DOHH2 (cell line): Measurements from ENCODE around the gene IGLON5.

Experiments
- H3F3A ChIP-seq: fragments of 200-600 bp; sonication (generic), shearing (Covaris generic); 2 replicates; pipeline ENCODE4 v1.6.0; 2016; ENCODE audit warnings: antibody characterized with exemption, mild to moderate bottlenecking; ENCODE audit not compliant: control insufficient read depth, insufficient read depth
- H3K27ac ChIP-seq: fragments of 200-600 bp; sonication (generic); 2 replicates; pipeline ENCODE4 v1.5.1; 2014; ENCODE audit warnings: low read depth, mild to moderate bottlenecking, low read length, moderate library complexity
- H3K27me3 ChIP-seq: fragments of 200-600 bp; sonication (generic); 2 replicates; pipeline ENCODE4 v1.6.1; 2014; ENCODE audit warnings: mild to moderate bottlenecking, low read length, mixed read lengths; ENCODE audit not compliant: control insufficient read depth
- H3K36me3 ChIP-seq: fragments of 200-600 bp; sonication (generic); 2 replicates; pipeline ENCODE4 v1.6.1; 2014; ENCODE audit warnings: mild to moderate bottlenecking, low read length, moderate library complexity, mixed read lengths; ENCODE audit not compliant: control insufficient read depth
- H3K4me1 ChIP-seq: fragments of 200-600 bp; sonication (generic); 2 replicates; pipeline ENCODE4 v1.6.1; 2014; ENCODE audit warnings: mild to moderate bottlenecking, low read length, mixed read lengths; ENCODE audit not compliant: control insufficient read depth
- H3K4me2 ChIP-seq: fragments of 200-600 bp; sonication (generic); 2 replicates; pipeline ENCODE4 v1.6.0; 2014; ENCODE audit warnings: mild to moderate bottlenecking, low read length, moderate library complexity
- H3K4me3 ChIP-seq: fragments of 200-600 bp; sonication (generic); 2 replicates; pipeline ENCODE4 v1.5.1; 2014; ENCODE audit warnings: mild to moderate bottlenecking, low read length, mixed read lengths
- H3K79me2 ChIP-seq: fragments of 200-600 bp; sonication (generic); 2 replicates; pipeline ENCODE4 v1.6.1; 2014; ENCODE audit warnings: mild to moderate bottlenecking, low read length, mixed read lengths; ENCODE audit not compliant: control insufficient read depth
- H3K9me2 ChIP-seq: fragments of 200-600 bp; sonication (generic); replicated peaks from 2 replicates; pipeline ENCODE4 v1.6.1; 2014; ENCODE audit warnings: mild to moderate bottlenecking, low read length, mixed read lengths; ENCODE audit not compliant: control insufficient read depth
- H3K9me3 ChIP-seq: fragments of 200-600 bp; sonication (generic); 2 replicates; pipeline ENCODE4 v1.6.1; 2014; ENCODE audit warnings: antibody characterized with exemption, low read length, mixed read lengths; ENCODE audit not compliant: control insufficient read depth, insufficient read depth
- H4K20me1 ChIP-seq: fragments of 200-600 bp; sonication (generic); 2 replicates; pipeline ENCODE4 v1.6.0; 2014; ENCODE audit warnings: low read depth, mild to moderate bottlenecking, antibody characterized with exemption, low read length, moderate library complexity; ENCODE audit not compliant: control insufficient read depth, insufficient read depth
- EZH2phosphoT487 ChIP-seq: fragments of 200-600 bp; sonication (generic); IDR thresholded peaks from 2 replicates; pipeline ENCODE4 v1.6.1; 2017; ENCODE audit warnings: borderline replicate concordance, mild to moderate bottlenecking, antibody characterized with exemption, low read length, moderate library complexity, mixed read lengths
- TF ChIP-seq, protein P1 (sequence below): fragments of 200-600 bp; sonication (generic); IDR thresholded peaks from one replicate; pipeline ENCODE4 v1.5.1; 2014; ENCODE audit warnings: antibody characterized with exemption, mild to moderate bottlenecking, low read depth, low read length; ENCODE audit not compliant: poor library complexity, severe bottlenecking

IGLON5 gene

DNA sequence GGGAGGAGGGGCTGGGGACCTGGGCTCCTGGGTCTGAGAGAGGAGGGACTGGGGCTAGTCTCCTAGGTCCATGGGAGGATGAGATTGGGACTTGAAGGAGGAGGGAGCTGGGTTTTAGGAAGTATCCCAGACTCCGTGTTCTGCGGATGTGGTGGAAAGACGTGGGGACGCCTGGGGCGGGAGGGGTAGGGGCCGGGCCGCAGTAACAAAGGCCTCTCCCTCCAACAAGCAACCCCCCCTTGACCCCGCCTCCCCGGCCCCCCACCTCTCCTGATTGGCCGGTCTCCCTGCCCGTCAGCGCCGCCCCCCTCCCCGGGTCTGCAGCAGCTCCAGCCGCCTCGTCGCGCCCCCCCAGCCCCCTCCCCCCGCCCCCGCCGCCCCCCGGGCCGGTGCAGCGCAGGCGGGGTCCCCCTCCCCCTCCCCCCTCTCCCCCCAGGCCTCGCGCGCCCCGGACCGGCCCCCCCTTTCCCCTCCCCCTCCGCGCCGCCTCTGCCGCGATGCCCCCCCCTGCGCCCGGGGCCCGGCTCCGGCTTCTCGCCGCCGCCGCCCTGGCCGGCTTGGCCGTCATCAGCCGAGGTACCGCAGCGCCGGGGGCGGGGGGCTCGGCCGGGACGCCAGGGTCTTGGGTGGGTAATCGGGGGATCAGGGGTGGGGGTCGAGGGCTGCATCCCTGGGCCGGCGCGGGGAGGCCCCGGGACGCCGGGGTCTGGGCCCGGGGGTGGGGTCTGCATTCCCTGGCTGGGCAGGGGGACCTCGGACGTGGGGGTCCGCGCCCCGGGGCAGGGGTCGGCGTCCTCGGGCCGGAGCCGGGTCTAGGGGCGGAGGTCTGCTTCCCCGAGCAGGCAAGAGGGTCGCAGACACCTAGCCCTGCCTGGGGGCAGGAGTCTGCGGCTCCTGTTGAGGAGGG, at the start of gene IGLON5:
Gene IGLON5, plus strand, starts transcription at position 294 of the 907 bp plus-strand sequence. Its CDS starts 204 bp downstream, at position 498.
- no peak within 1 kb of the TSS for H3K4me3 ChIP-seq
- H3K27me3 ChIP-seq = no peaks in the 10 kb centered on the region
- no peak within 1 kb of the TSS for H3K4me2 ChIP-seq
- no peak within 1 kb of the TSS for H3K27ac ChIP-seq
- H3K79me2 ChIP-seq = no peaks in the 10 kb centered on the region
- H3K4me1 ChIP-seq = no peaks in the 10 kb centered on the region
- H3K9me2 ChIP-seq = no peaks in the 10 kb centered on the region
- no peaks in the 10 kb centered on the region for H3K9me3 ChIP-seq
- no peaks in the 10 kb centered on the region for H3K36me3 ChIP-seq
- no peaks in the 10 kb centered on the region for H4K20me1 ChIP-seq
- no peak for TF ChIP-seq EZH2phosphoT487
- H3F3A ChIP-seq = no peaks in the 10 kb centered on the region

DNA sequence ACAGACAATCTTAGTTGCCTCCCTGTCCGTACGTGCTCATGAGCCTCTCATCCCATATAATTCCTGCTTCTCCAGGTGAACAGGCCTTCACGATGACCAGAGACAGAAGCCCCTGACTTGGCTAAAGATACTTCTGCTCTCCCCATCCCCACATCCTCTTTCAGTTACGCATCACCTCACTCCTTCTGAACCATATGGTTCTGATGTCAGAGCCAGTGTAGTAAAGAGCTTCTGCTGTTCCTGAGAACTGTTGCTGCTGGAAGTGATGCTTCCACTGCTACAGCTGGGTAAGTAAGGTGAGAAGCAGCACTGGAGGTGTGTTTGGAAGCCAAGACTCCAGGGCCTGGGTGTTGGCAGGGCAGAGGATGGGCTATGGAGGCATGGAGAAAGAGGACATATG, 47.6 kb upstream of the IGLON5 start:
- Histone ChIP-seq H3K9me3 (peaks cover 5% of the 10 kb centered on the region), H3F3A (no peaks in the 10 kb centered on the region), H3K9me2 (no peaks in the 10 kb centered on the region), H3K79me2 (no peaks in the 10 kb centered on the region), H3K27me3 (peaks cover 23% of the 10 kb centered on the region), H3K36me3 (no peaks in the 10 kb centered on the region), H3K4me2 (no peak overlapping the region), H4K20me1 (no peaks in the 10 kb centered on the region), H3K4me3 (no peak overlapping the region), H3K4me1 (peaks cover 5% of the 10 kb centered on the region), H3K27ac (no peak overlapping the region)
- TF ChIP-seq, protein P1, sequence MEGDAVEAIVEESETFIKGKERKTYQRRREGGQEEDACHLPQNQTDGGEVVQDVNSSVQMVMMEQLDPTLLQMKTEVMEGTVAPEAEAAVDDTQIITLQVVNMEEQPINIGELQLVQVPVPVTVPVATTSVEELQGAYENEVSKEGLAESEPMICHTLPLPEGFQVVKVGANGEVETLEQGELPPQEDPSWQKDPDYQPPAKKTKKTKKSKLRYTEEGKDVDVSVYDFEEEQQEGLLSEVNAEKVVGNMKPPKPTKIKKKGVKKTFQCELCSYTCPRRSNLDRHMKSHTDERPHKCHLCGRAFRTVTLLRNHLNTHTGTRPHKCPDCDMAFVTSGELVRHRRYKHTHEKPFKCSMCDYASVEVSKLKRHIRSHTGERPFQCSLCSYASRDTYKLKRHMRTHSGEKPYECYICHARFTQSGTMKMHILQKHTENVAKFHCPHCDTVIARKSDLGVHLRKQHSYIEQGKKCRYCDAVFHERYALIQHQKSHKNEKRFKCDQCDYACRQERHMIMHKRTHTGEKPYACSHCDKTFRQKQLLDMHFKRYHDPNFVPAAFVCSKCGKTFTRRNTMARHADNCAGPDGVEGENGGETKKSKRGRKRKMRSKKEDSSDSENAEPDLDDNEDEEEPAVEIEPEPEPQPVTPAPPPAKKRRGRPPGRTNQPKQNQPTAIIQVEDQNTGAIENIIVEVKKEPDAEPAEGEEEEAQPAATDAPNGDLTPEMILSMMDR = no peak
- no peak for TF ChIP-seq EZH2phosphoT487

DNA sequence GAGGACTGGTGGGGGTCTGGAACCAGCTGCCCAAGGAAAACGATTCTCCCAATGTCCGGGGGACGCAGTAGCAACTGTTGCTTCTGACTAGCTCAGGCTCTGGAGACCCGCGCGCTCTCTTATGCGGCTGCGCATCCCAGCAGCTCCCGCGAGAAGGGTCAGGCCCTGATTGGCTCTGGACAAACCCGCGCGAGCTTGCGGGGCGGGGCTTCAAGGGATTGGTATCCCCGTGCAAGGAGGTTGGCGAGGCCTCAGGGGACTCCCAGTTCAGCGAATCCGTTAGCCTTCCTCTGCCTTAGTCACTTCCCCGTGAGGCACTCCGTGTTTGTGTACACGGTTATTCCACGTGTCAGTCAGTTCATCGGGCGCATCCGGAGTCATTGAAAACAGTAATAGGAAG, 40.4 kb upstream of the IGLON5 start:
- no peaks in the 10 kb centered on the region for H4K20me1 ChIP-seq
- no peak overlapping the region for H3K4me2 ChIP-seq
- no peak overlapping the region for H3K27ac ChIP-seq
- no peaks in the 10 kb centered on the region for H3K9me3 ChIP-seq
- H3F3A ChIP-seq = no peaks in the 10 kb centered on the region
- no peaks in the 10 kb centered on the region for H3K36me3 ChIP-seq
- no peak for TF ChIP-seq EZH2phosphoT487
- TF ChIP-seq, protein P1 = no peak
- no peaks in the 10 kb centered on the region for H3K9me2 ChIP-seq
- no peaks in the 10 kb centered on the region for H3K27me3 ChIP-seq
- no peaks in the 10 kb centered on the region for H3K79me2 ChIP-seq
- no peak overlapping the region for H3K4me3 ChIP-seq
- peaks cover 11% of the 10 kb centered on the region for H3K4me1 ChIP-seq

DNA sequence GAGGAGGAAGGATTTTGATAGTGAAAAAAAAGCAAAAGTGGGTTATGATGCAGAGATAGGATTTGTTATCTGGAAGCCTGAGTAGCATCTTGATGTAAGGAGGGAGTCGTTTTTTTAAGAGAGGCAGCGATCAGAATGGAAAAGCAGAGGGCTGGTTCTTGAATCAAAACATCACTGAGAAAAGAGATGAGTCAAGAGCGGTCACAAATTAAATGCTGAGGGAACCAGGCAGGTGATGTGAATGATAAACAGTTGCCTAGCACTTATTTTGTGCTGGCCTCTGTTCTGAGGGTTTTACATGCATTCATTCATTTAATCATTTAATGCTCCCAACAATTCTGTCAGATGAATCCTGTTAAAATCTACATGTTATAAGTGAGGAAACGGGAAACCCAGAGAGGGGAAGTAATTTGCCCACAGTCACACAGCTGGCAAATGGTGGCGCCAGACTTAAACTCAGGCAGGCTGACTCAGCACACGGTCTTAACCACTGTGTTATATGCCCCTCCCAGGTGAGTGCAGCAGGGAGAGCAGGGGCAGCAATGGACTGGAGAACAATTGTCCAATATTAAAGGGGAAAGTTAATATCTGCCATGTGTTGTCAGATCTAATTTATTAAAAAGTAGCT, 39.1 kb upstream of the IGLON5 start:
- H3K4me1 ChIP-seq = peaks cover 11% of the 10 kb centered on the region
- H3K4me3 ChIP-seq = no peak overlapping the region
- no peaks in the 10 kb centered on the region for H4K20me1 ChIP-seq
- TF ChIP-seq EZH2phosphoT487 = no peak
- TF ChIP-seq, protein P1 = no peak
- no peak overlapping the region for H3K4me2 ChIP-seq
- no peaks in the 10 kb centered on the region for H3K27me3 ChIP-seq
- H3K79me2 ChIP-seq = no peaks in the 10 kb centered on the region
- no peaks in the 10 kb centered on the region for H3K36me3 ChIP-seq
- no peaks in the 10 kb centered on the region for H3K9me2 ChIP-seq
- no peak overlapping the region for H3K27ac ChIP-seq
- no peaks in the 10 kb centered on the region for H3F3A ChIP-seq
- H3K9me3 ChIP-seq = no peaks in the 10 kb centered on the region
